ENCODE results near the gene PARD6G. TPM values are rescaled to one million over a fixed set of nuclear protein-coding genes. Genes with fewer than 3 reads are reported as not detected.

PARD6G gene
- total RNA-seq, 1 experiment from 2014 or later = 1.5 TPM

DNA sequence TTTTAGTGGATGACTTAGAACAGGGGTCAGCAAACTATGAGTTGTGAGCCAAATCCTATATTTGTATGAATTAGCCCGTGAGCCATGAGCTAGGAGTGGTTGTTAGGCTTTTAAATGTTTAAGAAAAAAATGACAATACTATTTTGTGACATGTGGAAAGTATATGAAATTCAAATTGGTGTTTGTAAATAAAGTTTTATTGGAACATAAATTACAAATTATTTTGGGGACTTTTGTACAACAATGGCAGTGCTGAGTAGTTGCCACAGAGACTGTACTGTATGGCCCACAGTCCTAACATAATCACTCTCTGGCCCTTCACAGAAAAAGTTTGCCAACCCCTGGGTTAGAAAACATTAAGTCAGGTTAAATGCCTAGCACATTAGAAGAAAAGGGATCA is 112.2 kb downstream of the PARD6G start:
- H3K36me3 Mint-ChIP-seq (ENCODE audit: insufficient read depth, unreplicated experiment) = peaks cover 3% of the 10 kb centered on the region

DNA sequence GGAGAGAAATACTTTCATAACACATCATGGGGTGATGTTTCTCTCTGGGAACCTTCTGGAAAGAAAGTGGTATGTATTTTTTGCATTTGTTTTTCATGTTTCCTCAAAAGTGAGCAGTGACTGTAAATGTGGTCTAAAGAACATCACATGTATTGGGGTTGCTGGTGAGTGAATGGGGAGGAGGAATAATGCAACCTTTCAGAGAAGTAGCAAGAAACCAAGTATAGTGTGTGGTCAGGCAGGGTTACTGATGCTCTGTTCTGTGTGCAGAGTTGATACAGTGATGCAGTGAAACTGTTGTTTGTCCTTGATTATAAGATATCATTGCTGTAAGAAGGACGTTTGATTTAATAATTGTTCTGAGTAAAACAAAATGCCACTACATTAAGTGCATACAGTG is 114.2 kb downstream of the PARD6G start:
- DNase-seq = no peak
- intact Hi-C loops (cut with micrococcal nuclease; ENCODE audit: unreplicated experiment) = no loop called here
- Mint-ChIP-seq H3K27me3 (ENCODE audit: unreplicated experiment) (no peaks in the 10 kb centered on the region), H3K9me3 (ENCODE audit: low read depth, unreplicated experiment) (no peaks in the 10 kb centered on the region), H3K4me1 (ENCODE audit: low read depth, unreplicated experiment) (no peaks in the 10 kb centered on the region), H3K27ac (ENCODE audit: unreplicated experiment) (no peak overlapping the region), H3K4me3 (ENCODE audit: low read depth, unreplicated experiment) (no peak overlapping the region), H3K36me3 (ENCODE audit: insufficient read depth, unreplicated experiment) (peaks cover 3% of the 10 kb centered on the region)
- no peak for TF ChIP-seq CTCF (IDR thresholded peaks at IDR 0.05; ENCODE audit: unreplicated experiment)
- no TSS peak for BruUV-seq (replicated peaks)
- CTCF ChIA-PET = no interaction called here

More for the DNA sequence above, 112.2 kb downstream of the PARD6G start:
- Mint-ChIP-seq H3K27me3 (ENCODE audit: unreplicated experiment) (no peaks in the 10 kb centered on the region), H3K4me1 (ENCODE audit: low read depth, unreplicated experiment) (no peaks in the 10 kb centered on the region), H3K9me3 (ENCODE audit: low read depth, unreplicated experiment) (no peaks in the 10 kb centered on the region), H3K4me3 (ENCODE audit: low read depth, unreplicated experiment) (no peak overlapping the region), H3K27ac (ENCODE audit: unreplicated experiment) (no peak overlapping the region)
- DNase-seq = no peak
- intact Hi-C loops (cut with micrococcal nuclease; ENCODE audit: unreplicated experiment) = no loop called here
- no peak for TF ChIP-seq CTCF (IDR thresholded peaks at IDR 0.05; ENCODE audit: unreplicated experiment)
- CTCF ChIA-PET = no interaction called here
- no TSS peak for BruUV-seq (replicated peaks)

DNA sequence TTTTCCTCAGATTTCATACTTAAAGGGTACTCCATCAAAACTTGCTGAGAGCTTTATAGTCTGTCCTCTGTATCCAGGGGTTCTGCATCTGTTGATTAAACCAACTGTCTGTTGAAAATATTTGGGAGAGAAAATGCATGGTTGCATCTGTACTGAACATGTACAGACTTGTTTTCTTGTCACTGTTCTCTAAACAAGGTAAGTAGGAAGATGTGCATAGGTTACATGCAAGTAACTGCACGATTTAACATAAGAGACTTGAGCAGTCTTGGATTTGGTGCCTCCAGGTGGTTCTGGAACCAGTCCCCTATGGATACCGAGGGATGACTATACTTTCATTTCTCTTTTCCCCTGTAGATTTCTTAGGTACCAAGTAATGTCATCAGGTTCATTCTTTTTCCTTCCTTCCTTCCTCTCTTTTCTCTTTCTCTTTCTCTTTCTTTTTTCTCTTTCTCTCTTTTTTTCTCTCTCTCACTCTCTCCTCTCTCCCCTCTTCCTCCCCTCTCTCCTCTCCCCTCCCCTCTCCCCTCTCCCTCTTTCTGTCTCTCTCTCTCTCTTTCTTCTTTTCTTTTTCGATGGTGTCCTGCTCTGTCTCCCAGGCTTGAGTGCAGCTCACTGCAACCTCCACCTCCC is 115.0 kb downstream of the PARD6G start:
- TF ChIP-seq CTCF (IDR thresholded peaks at IDR 0.05; ENCODE audit: unreplicated experiment) = no peak
- H3K27ac Mint-ChIP-seq (ENCODE audit: unreplicated experiment) = no peak overlapping the region
- peaks cover 3% of the 10 kb centered on the region for H3K36me3 Mint-ChIP-seq (ENCODE audit: insufficient read depth, unreplicated experiment)
- intact Hi-C loops (cut with micrococcal nuclease; ENCODE audit: unreplicated experiment) = no loop called here
- H3K4me3 Mint-ChIP-seq (ENCODE audit: low read depth, unreplicated experiment) = no peak overlapping the region
- CTCF ChIA-PET = no interaction called here
- H3K27me3 Mint-ChIP-seq (ENCODE audit: unreplicated experiment) = no peaks in the 10 kb centered on the region
- H3K9me3 Mint-ChIP-seq (ENCODE audit: low read depth, unreplicated experiment) = no peaks in the 10 kb centered on the region
- BruUV-seq (replicated peaks) = no TSS peak
- DNase-seq = no peak
- no peaks in the 10 kb centered on the region for H3K4me1 Mint-ChIP-seq (ENCODE audit: low read depth, unreplicated experiment)

- Mint-ChIP-seq H3K4me1 (ENCODE audit: low read depth, unreplicated experiment) (no peaks in the 10 kb centered on the region), H3K36me3 (ENCODE audit: insufficient read depth, unreplicated experiment) (no peaks in the 10 kb centered on the region), H3K27me3 (ENCODE audit: unreplicated experiment) (no peaks in the 10 kb centered on the region), H3K4me3 (ENCODE audit: low read depth, unreplicated experiment) (no peak overlapping the region), H3K9me3 (ENCODE audit: low read depth, unreplicated experiment) (no peaks in the 10 kb centered on the region), H3K27ac (ENCODE audit: unreplicated experiment) (no peak overlapping the region)
- DNase-seq = no peak
- no TSS peak for BruUV-seq (replicated peaks)
- CTCF ChIA-PET = no interaction called here
- intact Hi-C loops (cut with micrococcal nuclease; ENCODE audit: unreplicated experiment) = no loop called here
- no peak for TF ChIP-seq CTCF (IDR thresholded peaks at IDR 0.05; ENCODE audit: unreplicated experiment)
Observed at GRCh38 chr18:80130555-80130954, 116.8 kb downstream of the PARD6G start.
